C4-2B (cell line): ENCODE data around the gene MAGI2.

Experiments
- ZFX ChIP-seq: fragments of 450-650 bp; IDR thresholded peaks from 2 replicates; pipeline ENCODE4 v1.6.1; 2017
- TF ChIP-seq, protein P1 (sequence below): fragments of 450-650 bp; conservative IDR thresholded peaks from 2 replicates; pipeline ENCODE4 v1.5.1; 2017; ENCODE audit warnings: mild to moderate bottlenecking

DNA sequence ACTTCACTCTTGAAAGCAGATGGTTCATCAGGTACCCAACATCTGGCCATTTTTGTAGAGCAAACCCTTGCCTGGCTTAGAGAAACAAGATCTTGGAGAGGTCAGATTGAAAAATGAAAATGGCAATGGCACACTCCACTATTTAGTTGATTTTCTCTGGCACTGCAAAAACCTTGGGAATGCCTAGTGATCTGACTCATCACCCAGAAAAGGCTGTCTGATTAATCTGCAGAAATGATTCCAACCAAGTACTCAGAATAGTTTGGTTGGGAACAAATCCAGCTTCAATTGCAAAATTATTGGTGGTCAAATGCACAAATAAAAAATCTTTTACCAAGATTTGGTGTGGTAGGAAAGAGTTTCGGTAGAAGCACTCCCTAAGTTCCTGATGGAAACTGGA, 1303.7 kb downstream of the MAGI2 start:
- TF ChIP-seq, protein P1, sequence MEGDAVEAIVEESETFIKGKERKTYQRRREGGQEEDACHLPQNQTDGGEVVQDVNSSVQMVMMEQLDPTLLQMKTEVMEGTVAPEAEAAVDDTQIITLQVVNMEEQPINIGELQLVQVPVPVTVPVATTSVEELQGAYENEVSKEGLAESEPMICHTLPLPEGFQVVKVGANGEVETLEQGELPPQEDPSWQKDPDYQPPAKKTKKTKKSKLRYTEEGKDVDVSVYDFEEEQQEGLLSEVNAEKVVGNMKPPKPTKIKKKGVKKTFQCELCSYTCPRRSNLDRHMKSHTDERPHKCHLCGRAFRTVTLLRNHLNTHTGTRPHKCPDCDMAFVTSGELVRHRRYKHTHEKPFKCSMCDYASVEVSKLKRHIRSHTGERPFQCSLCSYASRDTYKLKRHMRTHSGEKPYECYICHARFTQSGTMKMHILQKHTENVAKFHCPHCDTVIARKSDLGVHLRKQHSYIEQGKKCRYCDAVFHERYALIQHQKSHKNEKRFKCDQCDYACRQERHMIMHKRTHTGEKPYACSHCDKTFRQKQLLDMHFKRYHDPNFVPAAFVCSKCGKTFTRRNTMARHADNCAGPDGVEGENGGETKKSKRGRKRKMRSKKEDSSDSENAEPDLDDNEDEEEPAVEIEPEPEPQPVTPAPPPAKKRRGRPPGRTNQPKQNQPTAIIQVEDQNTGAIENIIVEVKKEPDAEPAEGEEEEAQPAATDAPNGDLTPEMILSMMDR: no peak
- no peak for TF ChIP-seq ZFX
